Measurements from ENCODE around the gene SORBS2. TPM values are rescaled to one million over a fixed set of nuclear protein-coding genes. Genes with fewer than 3 reads are reported as not detected.

The SORBS2 gene
- total and polyA plus RNA-seq, 2 donors (not counting 3 experiments of a cell fraction or from before 2014, with no cell fraction given) = 69.8 to 82.5 TPM

DNA sequence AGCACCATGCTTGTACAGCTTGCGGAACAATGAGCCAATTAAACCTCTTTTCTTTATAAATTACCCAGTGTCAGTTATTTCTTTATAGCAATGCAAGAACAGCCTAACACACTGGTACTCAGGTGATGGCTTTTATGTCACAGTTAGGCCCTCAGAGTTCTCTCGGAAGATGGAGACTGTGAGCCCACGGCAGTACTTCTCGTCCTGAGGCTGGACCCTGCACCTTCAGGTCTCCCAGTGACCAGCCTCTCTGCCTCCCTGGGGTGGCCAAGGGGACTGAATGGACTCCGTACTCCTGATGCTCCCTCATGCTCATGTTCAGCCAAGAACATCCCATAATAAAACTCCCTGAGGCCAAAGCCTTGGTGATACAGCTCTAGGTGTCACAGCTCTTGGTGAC lies 251.7 kb downstream of the SORBS2 start:
- H3K27me3 ChIP-seq (ENCODE audit: control insufficient read depth in 2 of 2, insufficient read depth in 2 of 2, low read length in 2 of 2) = no peaks in the 10 kb centered on the region
- H2AFZ ChIP-seq (ENCODE audit: low read depth, low read length) = peak overlapping the region; percentile 88
- H3K4me1 ChIP-seq (ENCODE audit: control insufficient read depth, extremely low read depth, insufficient read depth, low read length) = peaks cover 10% of the 10 kb centered on the region
- H3K4me2 ChIP-seq (ENCODE audit: insufficient read depth, low read length) = no peak overlapping the region
- ChIA-PET POLR2A (interaction anchor here (0.6 kb wide), 1 partner anchor 48 kb away, joined by 6 read pairs; no protein-coding TSS in a partner anchor), CTCF (interaction anchor here (0.8 to 3.0 kb wide), 10 partner anchors 11 to 577 kb away, joined by 3 to 17 read pairs (median 4); partner anchors contain the start of gene CCDC110)
- no peak for TF ChIP-seq FOS (IDR thresholded peaks at IDR 0.05; ENCODE audit: borderline replicate concordance, insufficient read depth, low read length)
- no peak for TF ChIP-seq POLR2A (IDR thresholded peaks at IDR 0.05; ENCODE audit: low read depth, low read length)
- TF ChIP-seq CTCF (IDR thresholded peaks at IDR 0.05; ENCODE audit: extremely low read depth in 1 of 2, insufficient read depth in 1 of 2, low read depth in 1 of 2, low read length in 2 of 2) = no peak
- TF ChIP-seq POLR2AphosphoS5 (IDR thresholded peaks at IDR 0.05; ENCODE audit: insufficient read depth, low read depth, low read length) = no peak
- no peak for TF ChIP-seq JUN (IDR thresholded peaks at IDR 0.05; ENCODE audit: borderline replicate concordance, insufficient read depth, insufficient read length, low read depth)
- TF ChIP-seq, protein P1, sequence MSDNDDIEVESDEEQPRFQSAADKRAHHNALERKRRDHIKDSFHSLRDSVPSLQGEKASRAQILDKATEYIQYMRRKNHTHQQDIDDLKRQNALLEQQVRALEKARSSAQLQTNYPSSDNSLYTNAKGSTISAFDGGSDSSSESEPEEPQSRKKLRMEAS (IDR thresholded peaks at IDR 0.05; ENCODE audit: insufficient read depth, insufficient read length) = no peak
- TF ChIP-seq MYC (IDR thresholded peaks at IDR 0.05; ENCODE audit: low read depth, low read length) = no peak
- TF ChIP-seq GATA2 (IDR thresholded peaks at IDR 0.05; ENCODE audit: insufficient read depth, insufficient read length, low read depth, low read length) = no peak
- TF ChIP-seq EZH2 (IDR thresholded peaks at IDR 0.05; ENCODE audit: borderline replicate concordance, low read depth, low read length, severe bottlenecking) = no peak
- H3K27ac ChIP-seq (ENCODE audit: insufficient read depth, low read depth, low read length) = peak overlapping the region; percentile 68
- BruUV-seq (replicated peaks) = TSS peak; percentile 80
- no peaks in the 10 kb centered on the region for H3K36me3 ChIP-seq (ENCODE audit: control insufficient read depth in 2 of 2, extremely low read depth in 1 of 2, insufficient read depth in 2 of 2, low read length in 2 of 2)
- no peak overlapping the region for H3K4me3 ChIP-seq (replicated peaks in 1 of 3; ENCODE audit: insufficient read depth in 1 of 3, low read depth in 1 of 3, low read length in 3 of 3)
- FAIRE-seq = no peak
- intact Hi-C loops (cut with micrococcal nuclease) = loop anchor here (2.0 kb wide), 1 partner anchor 36 kb away; no protein-coding TSS in a partner anchor
- no peaks in the 10 kb centered on the region for H3K9me3 ChIP-seq (replicated peaks; ENCODE audit: control insufficient read depth, insufficient read depth, low read length)
- dilution Hi-C loops (cut with MboI; ENCODE audit: extremely low pct_ligation_motif_present, low sequenced_read_pairs) = no loop called here
- H3K9me1 ChIP-seq (replicated peaks; ENCODE audit: control insufficient read depth, extremely low read depth, insufficient read depth, low read length) = no peaks in the 10 kb centered on the region
- no peak for DNase-seq (ENCODE audit: low read depth, low spot score)
- H3K79me2 ChIP-seq (ENCODE audit: control insufficient read depth, insufficient read depth, low read length) = no peaks in the 10 kb centered on the region
- no peak overlapping the region for H3K9ac ChIP-seq (replicated peaks; ENCODE audit: extremely low read depth, insufficient read depth, low read length)
- H4K20me1 ChIP-seq (replicated peaks; ENCODE audit: control insufficient read depth, extremely low read depth, insufficient read depth, low read length) = no peaks in the 10 kb centered on the region

All from endothelial cell of umbilical vein (primary cell).